Lower leg skin (tissue), 4 donors: Measurements from ENCODE around the gene GAL3ST2. TPM values are rescaled to one million over a fixed set of nuclear protein-coding genes. Genes with fewer than 3 reads are reported as not detected.

Experiments used
- DNase-seq, 2 donors: peaks; one replicate each; pipeline ENCODE4 v3.0.0-alpha.2; 2019; ENCODE audit warnings: low spot score in 2 of 2
- H3K4me3 ChIP-seq: fragments of 200-600 bp; sonication (generic); 2 replicates; pipeline ENCODE4 v1.5.1; 2017; ENCODE audit warnings: mild to moderate bottlenecking, low read depth; ENCODE audit not compliant: poor library complexity, severe bottlenecking
- CTCF ChIP-seq, 3 donors: fragments of 450-650 bp; IDR thresholded peaks; one replicate each; pipeline ENCODE4 v1.5.1; 2016; ENCODE audit warnings: antibody characterized with exemption in 3 of 3, mild to moderate bottlenecking in 3 of 3, moderate library complexity in 2 of 3
- POLR2A ChIP-seq, 2 donors: fragments of 450-650 bp; IDR thresholded peaks; one replicate each; pipeline ENCODE4 v1.6.1; 2016 to 2017; ENCODE audit warnings: antibody characterized with exemption in 2 of 2, mild to moderate bottlenecking in 1 of 2, moderate library complexity in 1 of 2
- WGBS, 2 donors: methylation state at CpG; one replicate each; pipeline ENCODE4 v1.1.5; 2018; 5-methylcytosine and 5-hydroxymethylcytosine counted together
- intact Hi-C: fragments of 100-400 bp; cut with DNase I; formaldehyde crosslinking; loops from one replicate; pipeline ENCODE4 v1.15.0; 2023; ENCODE audit warnings: low total_unique reads
- total RNA-seq, 4 donors: library from RNA; depleted of rRNA; stranded (reverse); fragments of >200 nt; gene quantifications; one replicate each; pipeline ENCODE4 v1.1.0, GENCODE V29; 2016

GAL3ST2 gene
- total RNA-seq, 4 donors from 2014 or later, result 0.34 to 4.7 (median 0.54) TPM

- peak in 1 of 2 donors; percentile 7 for DNase-seq
- no peak overlapping the region for H3K4me3 ChIP-seq
- WGBS, 2 donors, result 86 to 88% methylated on average over 10 of the region's 10 CpGs
- intact Hi-C loops, result no loop called here
- TF ChIP-seq CTCF (IDR thresholded peaks at IDR 0.05), result no peak
- TF ChIP-seq POLR2A (IDR thresholded peaks at IDR 0.05), result no peak
Measured at GRCh38 chr2:241794250-241794823, 17.7 kb downstream of the GAL3ST2 start.

- 79 to 81% methylated on average over 31 of the region's 31 CpGs for WGBS, 2 donors
- DNase-seq, result peak in 1 of 2 donors; percentile 8
- H3K4me3 ChIP-seq, result no peak overlapping the region
- no peak for TF ChIP-seq POLR2A (IDR thresholded peaks at IDR 0.05)
- intact Hi-C loops, result no loop called here
Measured at GRCh38 chr2:241795021-241795999, 18.7 kb downstream of the GAL3ST2 start.

- intact Hi-C loops, result no loop called here
- no peak overlapping the region for H3K4me3 ChIP-seq
- WGBS, 2 donors, result 95 to 98% methylated on average over 12 to 13 of the region's 13 CpGs
- DNase-seq, result peak in 1 of 2 donors; percentile 9
- no peak for TF ChIP-seq POLR2A (IDR thresholded peaks at IDR 0.05)
- no peak for TF ChIP-seq CTCF (IDR thresholded peaks at IDR 0.05)
Measured at GRCh38 chr2:241796209-241796608, 19.6 kb downstream of the GAL3ST2 start.

- 91 to 92% methylated on average over 8 to 10 of the region's 13 CpGs for WGBS, 2 donors
- DNase-seq, result peak in 1 of 2 donors; percentile 78
- intact Hi-C loops, result no loop called here
- TF ChIP-seq POLR2A (IDR thresholded peaks at IDR 0.05), result no peak
- no peak for TF ChIP-seq CTCF (IDR thresholded peaks at IDR 0.05)
- H3K4me3 ChIP-seq, result no peak overlapping the region
Measured at GRCh38 chr2:241796610-241797138, 20.1 kb downstream of the GAL3ST2 start.

- 70 to 83% methylated on average over 14 to 19 of the region's 19 CpGs for WGBS, 2 donors
- peak in 1 of 2 donors; percentile 11 for DNase-seq
- H3K4me3 ChIP-seq, result no peak overlapping the region
- no peak for TF ChIP-seq POLR2A (IDR thresholded peaks at IDR 0.05)
- no peak for TF ChIP-seq CTCF (IDR thresholded peaks at IDR 0.05)
- intact Hi-C loops, result no loop called here
Measured at GRCh38 chr2:241797441-241798080, 20.9 kb downstream of the GAL3ST2 start.
